ENCODE results near the gene SSR2.

GRCh38 chr1:155993595-155993994 is 27.2 kb downstream of the SSR2 start:
- TF ChIP-seq POLR2A (IDR thresholded peaks at IDR 0.05) (no peak), CTCF (IDR thresholded peaks at IDR 0.05) (no peak), EP300 (IDR thresholded peaks at IDR 0.05) (no peak)
